CD14-positive monocyte (primary cell): ENCODE results near the gene LAMB4. TPM values are rescaled to one million over a fixed set of nuclear protein-coding genes. Genes with fewer than 3 reads are reported as not detected.

ENCODE experiments used
- DNase-seq, 3 donors: peaks; one replicate each; pipeline ENCODE4 v3.0.0-alpha.2; 2011 to 2022
- H2AFZ ChIP-seq: 2 replicates; pipeline ENCODE4 v1.6.0; 2012; ENCODE audit warnings: mild to moderate bottlenecking, low read depth, low read length, inconsistent platforms; ENCODE audit not compliant: insufficient read depth, poor library complexity, severe bottlenecking
- H3K27ac ChIP-seq, 2 donors: 1 replicate in 1 of 2; 2 replicates in 1 of 2; pipeline ENCODE4 v1.5.1; 2012 to 2013; ENCODE audit warnings: low read length in 2 of 2, control low read depth in 1 of 2, inconsistent platforms in 1 of 2, low read depth in 1 of 2, mild to moderate bottlenecking in 1 of 2
- H3K27me3 ChIP-seq, 2 donors: one replicate each; pipeline versions ENCODE4 v1.6.0 to v1.6.1; 2011 to 2013; ENCODE audit warnings: low read length in 2 of 2; ENCODE audit not compliant: control insufficient read depth in 2 of 2, insufficient read depth in 2 of 2
- H3K36me3 ChIP-seq, 2 donors: replicated peaks in 1 of 2; 1 replicate in 1 of 2; 2 replicates in 1 of 2; pipeline versions ENCODE4 v1.5.1 to v1.6.1; 2012 to 2013; ENCODE audit warnings: low read length in 2 of 2, control low read depth in 1 of 2, inconsistent platforms in 1 of 2, mild to moderate bottlenecking in 1 of 2; ENCODE audit not compliant: insufficient read depth in 2 of 2, control insufficient read depth in 1 of 2
- H3K4me1 ChIP-seq, 2 donors: 1 replicate in 1 of 2; 2 replicates in 1 of 2; pipeline versions ENCODE4 v1.5.1 to v1.6.1; 2012 to 2013; ENCODE audit warnings: low read length in 2 of 2, control low read depth in 1 of 2, inconsistent platforms in 1 of 2, mild to moderate bottlenecking in 1 of 2, moderate library complexity in 1 of 2; ENCODE audit not compliant: insufficient read depth in 2 of 2, control insufficient read depth in 1 of 2
- H3K4me2 ChIP-seq: replicated peaks from 2 replicates; pipeline ENCODE3; 2012; ENCODE audit warnings: low read length, moderate library complexity, mild to moderate bottlenecking; ENCODE audit not compliant: poor library complexity, severe bottlenecking; ENCODE audit errors: extremely low read depth
- H3K4me3 ChIP-seq, 3 experiments: fragments of 200-600 bp in 1 of 3; sonication (generic) in 1 of 3; replicated peaks in 1 of 3; 1 replicate in 2 of 3; 2 replicates in 1 of 3; pipeline ENCODE4 v1.5.1; 2011 to 2013; ENCODE audit warnings: low read length in 3 of 3, mild to moderate bottlenecking in 3 of 3, control low read depth in 2 of 3, low read depth in 2 of 3, inconsistent platforms in 1 of 3, moderate library complexity in 1 of 3
- H3K79me2 ChIP-seq: 2 replicates; pipeline ENCODE4 v1.6.0; 2012; ENCODE audit warnings: mild to moderate bottlenecking, control low read depth, inconsistent platforms, low read length, moderate library complexity; ENCODE audit not compliant: insufficient read depth
- H3K9ac ChIP-seq: 2 replicates; pipeline ENCODE4 v1.6.0; 2017; ENCODE audit warnings: low read length, mild to moderate bottlenecking; ENCODE audit not compliant: insufficient read depth, poor library complexity, severe bottlenecking
- H3K9me3 ChIP-seq, 2 donors: replicated peaks in 1 of 2; 1 replicate in 1 of 2; 2 replicates in 1 of 2; pipeline versions ENCODE4 v1.5.1 to v1.6.1; 2012 to 2013; ENCODE audit warnings: low read length in 2 of 2, control low read depth in 1 of 2; ENCODE audit not compliant: control insufficient read depth in 1 of 2, insufficient read depth in 1 of 2
- H4K20me1 ChIP-seq: 2 replicates; pipeline ENCODE4 v1.6.0; 2012; ENCODE audit warnings: mild to moderate bottlenecking, low read length, control low read depth, moderate library complexity; ENCODE audit not compliant: insufficient read depth
- H3K27ac Mint-ChIP-seq, 7 donors: one replicate each; pipeline ENCODE4 v1.8.0; 2020; ENCODE audit warnings: mild to moderate bottlenecking in 7 of 7, mixed read lengths in 7 of 7, moderate library complexity in 6 of 7, inconsistent platforms in 2 of 7
- H3K27me3 Mint-ChIP-seq, 3 donors: one replicate each; pipeline ENCODE4 v1.8.0; 2021 to 2022; ENCODE audit warnings: low read depth in 3 of 3, mild to moderate bottlenecking in 3 of 3, mixed read lengths in 3 of 3, moderate library complexity in 3 of 3, inconsistent platforms in 1 of 3
- H3K36me3 Mint-ChIP-seq, 2 donors: one replicate each; pipeline ENCODE4 v1.8.0; 2020; ENCODE audit warnings: mixed read lengths in 2 of 2, inconsistent platforms in 1 of 2, mild to moderate bottlenecking in 1 of 2
- H3K4me1 Mint-ChIP-seq: one replicate; pipeline ENCODE4 v1.8.0; 2020; ENCODE audit warnings: mild to moderate bottlenecking, mixed read lengths
- H3K4me3 Mint-ChIP-seq, 2 donors: one replicate each; pipeline ENCODE4 v1.8.0; 2020; ENCODE audit warnings: mild to moderate bottlenecking in 2 of 2, mixed read lengths in 2 of 2, moderate library complexity in 1 of 2
- H3K9me3 Mint-ChIP-seq, 7 donors: one replicate each; pipeline ENCODE4 v1.8.0; 2020 to 2022; ENCODE audit warnings: mixed read lengths in 7 of 7, mild to moderate bottlenecking in 6 of 7, moderate library complexity in 6 of 7, inconsistent platforms in 2 of 7
- WGBS: methylation state at CpG from one replicate; pipeline ENCODE4 v1.1.5; 2013; ENCODE audit warnings: missing lambda C conversion rate; ENCODE audit not compliant: insufficient coverage; 5-methylcytosine and 5-hydroxymethylcytosine counted together
- intact Hi-C, 2 donors: fragments of 100-400 bp; cut with micrococcal nuclease; formaldehyde crosslinking; loops; one replicate each; pipeline versions ENCODE4 v1.15.0 to v1.15.1; 2023
- polyA plus RNA-seq, 3 donors: library from polyadenylated mRNA; depleted of rRNA in 1 of 3; unstranded in 2 of 3; stranded (reverse) in 1 of 3; fragments of 300-500 nt in 2 of 3; fragments of >200 nt in 1 of 3; fragmentation: Illumina TruSeq in 2 of 3; gene quantifications; 1 replicate in 2 of 3; 2 replicates in 1 of 3; pipeline ENCODE4 v1.2.3, GENCODE V29; 2012 to 2021
- TF ChIP-seq, protein P1 (sequence below): fragments of 200-600 bp; IDR thresholded peaks from one replicate; pipeline ENCODE4 v1.8.0; 2022; ENCODE audit warnings: antibody characterized with exemption, mild to moderate bottlenecking

LAMB4 gene
- polyA plus RNA-seq, 3 donors: not detected

DNA sequence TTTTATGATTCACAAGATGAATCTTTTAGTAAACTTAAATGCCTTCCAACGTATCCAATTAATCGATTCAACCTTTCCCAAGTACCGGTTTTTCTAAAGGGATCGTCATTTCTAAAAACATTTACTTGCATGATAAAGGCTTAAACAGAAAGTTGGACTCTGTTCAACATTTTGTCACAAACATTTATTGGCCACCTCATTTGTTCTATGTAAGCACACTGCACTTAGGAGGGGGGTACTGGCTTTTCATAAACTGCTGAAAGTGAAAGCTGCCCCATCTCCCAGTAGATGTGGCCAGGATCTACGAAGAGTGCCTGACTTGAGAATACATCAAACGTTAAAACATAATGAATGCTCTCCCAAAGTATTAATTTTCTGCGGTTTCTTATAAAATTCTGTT lies 37.3 kb upstream of the LAMB4 start:
- Histone ChIP-seq H2AFZ (no peak overlapping the region), H3K79me2 (no peaks in the 10 kb centered on the region), H3K27ac (no peak overlapping the region), H4K20me1 (no peaks in the 10 kb centered on the region), H3K36me3 (no peaks in the 10 kb centered on the region), H3K9me3 (no peaks in the 10 kb centered on the region), H3K27me3 (no peaks in the 10 kb centered on the region), H3K9ac (no peak overlapping the region), H3K4me3 (no peak overlapping the region), H3K4me1 (no peaks in the 10 kb centered on the region), H3K4me2 (no peak overlapping the region)
- Mint-ChIP-seq H3K36me3 (no peaks in the 10 kb centered on the region), H3K4me1 (no peaks in the 10 kb centered on the region), H3K4me3 (no peak overlapping the region), H3K27me3 (peaks cover 0 to 7% (median 3%) of the 10 kb centered on the region in 3 donors), H3K27ac (no peak overlapping the region), H3K9me3 (peaks cover 0 to 6% (median 2%) of the 10 kb centered on the region in 7 donors)
- 100% methylated on average over 1 of the region's 7 CpGs for WGBS
- intact Hi-C loops: no loop called here
- no peak for DNase-seq
- TF ChIP-seq, protein P1, sequence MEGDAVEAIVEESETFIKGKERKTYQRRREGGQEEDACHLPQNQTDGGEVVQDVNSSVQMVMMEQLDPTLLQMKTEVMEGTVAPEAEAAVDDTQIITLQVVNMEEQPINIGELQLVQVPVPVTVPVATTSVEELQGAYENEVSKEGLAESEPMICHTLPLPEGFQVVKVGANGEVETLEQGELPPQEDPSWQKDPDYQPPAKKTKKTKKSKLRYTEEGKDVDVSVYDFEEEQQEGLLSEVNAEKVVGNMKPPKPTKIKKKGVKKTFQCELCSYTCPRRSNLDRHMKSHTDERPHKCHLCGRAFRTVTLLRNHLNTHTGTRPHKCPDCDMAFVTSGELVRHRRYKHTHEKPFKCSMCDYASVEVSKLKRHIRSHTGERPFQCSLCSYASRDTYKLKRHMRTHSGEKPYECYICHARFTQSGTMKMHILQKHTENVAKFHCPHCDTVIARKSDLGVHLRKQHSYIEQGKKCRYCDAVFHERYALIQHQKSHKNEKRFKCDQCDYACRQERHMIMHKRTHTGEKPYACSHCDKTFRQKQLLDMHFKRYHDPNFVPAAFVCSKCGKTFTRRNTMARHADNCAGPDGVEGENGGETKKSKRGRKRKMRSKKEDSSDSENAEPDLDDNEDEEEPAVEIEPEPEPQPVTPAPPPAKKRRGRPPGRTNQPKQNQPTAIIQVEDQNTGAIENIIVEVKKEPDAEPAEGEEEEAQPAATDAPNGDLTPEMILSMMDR: no peak

DNA sequence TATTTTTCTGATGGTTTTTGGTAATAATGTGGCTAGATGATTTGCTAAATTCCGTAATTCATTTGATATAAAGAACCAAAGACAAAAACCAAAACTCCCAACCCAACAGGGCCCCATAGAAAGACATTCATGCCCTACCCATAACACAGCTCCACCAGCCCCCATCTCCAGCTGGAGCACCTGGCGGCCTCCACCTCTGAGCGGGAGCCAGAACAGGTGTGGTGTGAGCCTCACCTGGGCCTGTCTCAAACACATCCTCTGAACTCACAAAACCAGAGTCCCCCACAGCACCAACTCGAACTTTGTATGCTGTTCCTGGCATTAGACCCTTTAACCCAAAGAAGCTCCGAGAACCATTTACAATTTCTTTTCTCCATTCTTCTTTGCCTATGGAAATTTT lies 36.5 kb upstream of the LAMB4 start:
- H3K27me3 ChIP-seq: no peaks in the 10 kb centered on the region
- H3K4me3 Mint-ChIP-seq: no peak overlapping the region
- H3K4me3 ChIP-seq: no peak overlapping the region
- H3K79me2 ChIP-seq: no peaks in the 10 kb centered on the region
- H3K27ac Mint-ChIP-seq: no peak overlapping the region
- no peaks in the 10 kb centered on the region for H3K36me3 Mint-ChIP-seq
- H3K4me1 Mint-ChIP-seq: no peaks in the 10 kb centered on the region
- no peak for DNase-seq
- TF ChIP-seq, protein P1: no peak
- H4K20me1 ChIP-seq: no peaks in the 10 kb centered on the region
- H3K27ac ChIP-seq: no peak overlapping the region
- WGBS: 88% methylated on average over 4 of the region's 5 CpGs
- H3K9me3 ChIP-seq: no peaks in the 10 kb centered on the region
- H3K4me1 ChIP-seq: no peaks in the 10 kb centered on the region
- no peaks in the 10 kb centered on the region for H3K36me3 ChIP-seq
- H2AFZ ChIP-seq: no peak overlapping the region
- intact Hi-C loops: no loop called here
- H3K4me2 ChIP-seq: no peak overlapping the region
- H3K27me3 Mint-ChIP-seq: peaks cover 0 to 7% (median 3%) of the 10 kb centered on the region in 3 donors
- peaks cover 0 to 6% (median 2%) of the 10 kb centered on the region in 7 donors for H3K9me3 Mint-ChIP-seq
- H3K9ac ChIP-seq: no peak overlapping the region
